Keratinocyte (primary cell): Measurements from ENCODE around the gene SKOR1.

Source experiments
- CTCF ChIP-seq, 3 experiments: IDR thresholded peaks in 1 of 3; conservative IDR thresholded peaks in 1 of 3; optimal IDR thresholded peaks in 1 of 3; 2 replicates in 2 of 3; 3 replicates in 1 of 3; pipeline versions ENCODE3 to v1.5.1; 2011; ENCODE audit warnings: low read length in 3 of 3, mild to moderate bottlenecking in 3 of 3, moderate library complexity in 2 of 3, control low read depth in 1 of 3, inconsistent platforms in 1 of 3; ENCODE audit not compliant: insufficient read depth in 2 of 3; ENCODE audit errors: extremely low read depth in 1 of 3
- EZH2 ChIP-seq: IDR thresholded peaks from one replicate; pipeline ENCODE4 v1.6.1; 2012; ENCODE audit warnings: inconsistent platforms, mild to moderate bottlenecking, low read length, moderate library complexity

- TF ChIP-seq CTCF (optimal IDR thresholded peaks at IDR 0.05 in 1 of 3, IDR thresholded peaks at IDR 0.05 in 1 of 3, conservative IDR thresholded peaks at IDR 0.05 in 1 of 3; ENCODE audit: extremely low read depth in 1 of 3, insufficient read depth in 2 of 3, low read length in 3 of 3) (no peak), EZH2 (no peak)
Observed at GRCh38 chr15:67781061-67781460, 44.2 kb upstream of the SKOR1 start.
